Fibroblast of skin of abdomen (primary cell): ENCODE data around the gene SLC1A5.
"Not testable (repeated sequence)": the region's sequence is repeated elsewhere in the genome, so short reads cannot be mapped to it uniquely, and the experiment has no call there.

Experiments
- DNase-seq: peaks from one replicate; pipeline ENCODE4 v3.0.0-alpha.2; 2013

SLC1A5 gene

DNA sequence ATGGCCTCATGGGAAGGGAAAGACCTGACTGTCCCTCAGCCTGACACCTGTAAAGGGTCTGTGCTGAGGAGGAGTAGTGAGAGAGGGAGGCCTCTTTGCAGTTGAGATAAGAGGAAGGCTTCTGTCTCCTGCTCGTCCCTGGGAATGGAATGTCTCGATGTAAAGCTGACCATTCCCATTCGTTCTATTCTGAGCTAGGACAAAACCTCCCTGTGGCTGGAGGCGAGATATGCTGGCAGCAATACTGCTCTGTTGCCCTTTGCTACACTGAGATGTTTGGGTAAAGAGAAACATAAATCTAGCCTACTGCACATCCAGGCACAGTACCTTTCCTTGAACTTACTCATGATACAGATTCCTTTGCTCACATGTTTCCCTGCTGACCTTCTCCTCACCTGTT, 19.6 kb downstream of the SLC1A5 start:
- DNase-seq = not testable (repeated sequence)

DNA sequence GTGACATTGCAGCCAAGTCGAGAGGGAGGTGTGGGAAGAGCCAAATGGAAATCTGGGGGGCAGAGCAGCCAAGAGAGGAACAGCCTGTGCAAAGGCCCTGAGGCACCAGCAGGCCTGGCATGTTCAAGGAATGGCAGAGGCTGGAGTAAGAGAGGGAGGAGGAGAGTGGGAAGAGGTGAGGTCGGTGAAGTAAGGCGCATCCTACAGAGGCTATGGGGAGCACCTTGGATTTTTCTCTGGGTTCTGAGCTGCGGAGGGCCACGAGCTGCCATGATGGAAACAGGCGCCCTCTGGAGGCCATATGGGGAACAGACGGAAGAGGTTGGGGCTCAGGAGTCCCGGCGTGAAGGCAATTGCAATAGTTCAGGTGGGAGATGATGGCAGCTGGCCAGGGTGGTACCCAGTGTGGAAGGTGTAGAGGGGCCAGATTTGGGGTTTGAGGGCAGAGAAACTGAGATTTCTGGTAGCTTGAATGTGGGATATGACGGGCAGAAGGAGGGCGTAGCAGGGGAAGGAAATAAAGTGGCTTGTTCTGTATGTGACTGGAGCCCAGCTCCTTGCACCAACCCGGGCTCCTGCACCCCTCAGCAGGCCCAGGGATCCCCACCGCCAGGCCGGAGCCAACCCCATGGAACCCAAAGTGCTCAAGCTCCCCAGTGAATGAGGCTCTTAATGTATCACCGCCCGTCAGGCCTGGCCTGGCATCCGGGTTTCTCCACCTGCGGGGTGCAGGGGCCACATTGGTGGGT, 21.7 kb downstream of the SLC1A5 start:
- no peak for DNase-seq

DNA sequence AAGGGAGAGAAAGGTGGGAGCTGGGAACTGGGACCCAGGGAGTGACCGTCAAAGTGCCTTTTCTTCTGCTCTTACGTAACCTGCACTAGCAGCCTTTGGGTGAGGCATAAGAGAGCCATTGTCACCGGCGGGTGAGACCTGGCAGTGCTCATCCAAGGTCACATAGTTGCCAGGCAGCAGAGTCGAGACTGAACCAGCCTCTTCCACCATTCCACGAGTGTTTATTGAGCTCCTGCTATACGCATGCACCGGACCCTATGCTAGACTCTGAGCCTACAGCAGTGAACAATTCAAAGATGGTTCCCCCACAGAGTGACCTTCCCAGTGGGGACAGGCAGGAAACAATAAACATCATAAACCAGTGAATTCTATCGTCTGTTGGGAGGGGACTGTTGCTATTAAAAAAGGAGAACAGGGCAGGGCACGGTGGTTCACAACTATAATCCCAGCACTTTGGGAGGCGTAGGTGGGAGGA, 23.5 kb downstream of the SLC1A5 start:
- DNase-seq = no peak

DNA sequence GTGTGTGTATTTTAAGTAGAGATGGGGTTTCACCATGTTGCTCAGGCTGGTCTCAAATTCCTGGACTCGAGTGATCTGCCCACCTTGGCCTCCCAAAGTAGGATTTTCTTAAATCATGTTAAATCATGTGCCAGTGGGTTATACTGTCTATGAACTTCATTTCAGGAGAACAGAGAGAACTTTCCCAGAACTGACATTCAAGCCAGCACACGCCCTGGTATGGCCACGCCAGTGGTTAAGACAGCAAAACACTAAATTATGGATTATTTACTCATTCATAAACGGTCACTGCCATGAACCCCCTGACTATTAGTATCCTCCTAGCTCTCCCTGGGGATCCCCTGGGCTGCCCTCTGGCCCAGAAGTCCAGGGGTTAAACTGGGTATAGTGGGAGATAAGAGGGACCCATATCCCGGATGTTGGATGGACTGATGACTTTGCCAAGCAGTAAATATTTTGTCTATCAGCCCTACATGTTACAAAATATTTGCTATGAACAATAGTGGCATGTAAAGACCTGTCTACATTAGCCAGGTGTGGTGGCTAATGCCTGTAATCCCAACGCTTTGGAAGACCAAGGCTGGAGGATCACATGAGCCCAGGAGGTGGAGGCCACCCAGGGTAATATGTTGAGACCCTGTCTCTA, 26.0 kb downstream of the SLC1A5 start:
- no peak for DNase-seq

DNA sequence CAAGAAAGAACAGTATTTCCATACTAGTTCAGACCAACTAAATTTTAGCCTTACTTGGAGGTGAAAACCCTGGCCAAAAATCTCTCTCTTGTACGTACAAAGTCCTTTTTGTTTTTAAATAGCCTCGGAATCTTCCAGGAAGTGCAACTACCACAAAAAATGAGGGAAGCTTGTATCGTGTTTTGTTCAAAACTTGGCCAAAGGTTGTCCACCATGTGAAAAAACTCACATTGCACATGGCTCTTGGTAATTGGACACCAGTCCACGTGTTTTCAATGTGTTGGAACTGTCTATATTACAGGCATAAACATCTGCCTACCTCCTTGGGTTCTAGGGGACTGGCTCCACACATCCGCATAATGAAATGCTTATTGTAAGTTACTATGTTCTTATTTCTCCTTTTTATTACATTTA, 27.0 kb downstream of the SLC1A5 start:
- peak; percentile 77 for DNase-seq

DNA sequence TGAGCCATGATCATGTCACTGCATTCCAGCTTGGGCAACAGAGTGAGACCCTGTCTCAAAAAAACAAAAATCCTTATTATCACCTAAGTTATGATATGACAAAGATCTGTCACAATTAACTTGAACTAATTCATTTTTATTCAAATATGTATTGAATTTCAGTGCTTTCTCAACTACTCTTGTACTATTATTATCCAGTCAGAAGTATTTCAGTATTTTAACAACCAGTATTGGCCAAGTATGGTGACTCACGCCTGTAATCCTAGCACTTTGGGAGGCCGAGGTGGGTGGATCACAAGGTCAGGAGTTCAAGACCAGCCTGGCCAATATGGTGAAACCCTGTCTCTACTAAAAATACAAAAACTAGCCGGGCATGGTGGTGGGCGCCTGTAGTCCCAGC, 27.5 kb downstream of the SLC1A5 start:
- not testable (repeated sequence) for DNase-seq

DNA sequence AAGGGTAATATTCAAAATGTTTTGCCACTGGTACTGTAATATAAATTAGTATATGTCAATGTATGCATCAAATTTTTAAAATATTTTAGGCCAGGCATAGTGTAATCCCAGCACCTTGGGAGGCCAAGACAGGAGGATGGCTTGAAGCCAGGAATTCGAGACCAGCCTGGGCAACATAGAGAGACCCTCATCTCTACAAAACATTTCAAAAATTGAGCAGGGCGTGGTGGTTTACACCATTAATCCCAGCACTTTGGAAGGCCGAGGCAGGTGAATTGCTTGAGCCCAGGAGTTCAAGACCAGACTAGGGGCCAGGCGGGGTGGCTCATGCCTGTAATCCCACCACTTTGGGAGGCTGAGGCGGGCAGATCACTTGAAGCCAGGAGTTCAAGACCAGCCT, 28.0 kb downstream of the SLC1A5 start:
- no peak for DNase-seq

DNA sequence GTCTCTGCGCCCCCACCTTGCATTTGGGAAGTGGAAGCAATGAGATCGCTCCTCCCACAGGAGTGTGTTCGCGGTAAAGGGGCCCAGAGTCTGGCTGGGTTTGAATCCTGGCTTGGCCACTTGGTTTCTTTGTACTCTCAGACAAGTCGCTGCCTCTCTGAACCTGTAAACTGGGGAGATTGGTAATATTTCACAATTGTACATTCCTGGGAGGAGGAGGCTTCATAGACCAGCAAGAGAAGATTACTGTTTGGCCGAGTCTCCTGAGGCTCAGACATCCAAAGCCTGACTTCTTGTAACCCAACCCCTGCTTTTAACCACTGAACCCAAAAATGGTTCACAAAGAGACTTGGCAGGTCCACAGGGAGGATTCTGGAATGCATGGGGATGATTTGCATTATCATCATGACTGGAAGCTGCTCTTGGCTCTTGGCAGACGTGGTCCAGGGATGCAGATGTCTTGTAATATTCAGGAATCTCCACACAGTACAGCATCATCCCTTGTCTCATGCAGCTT, 28.5 kb downstream of the SLC1A5 start:
- DNase-seq = peak; percentile 99

DNA sequence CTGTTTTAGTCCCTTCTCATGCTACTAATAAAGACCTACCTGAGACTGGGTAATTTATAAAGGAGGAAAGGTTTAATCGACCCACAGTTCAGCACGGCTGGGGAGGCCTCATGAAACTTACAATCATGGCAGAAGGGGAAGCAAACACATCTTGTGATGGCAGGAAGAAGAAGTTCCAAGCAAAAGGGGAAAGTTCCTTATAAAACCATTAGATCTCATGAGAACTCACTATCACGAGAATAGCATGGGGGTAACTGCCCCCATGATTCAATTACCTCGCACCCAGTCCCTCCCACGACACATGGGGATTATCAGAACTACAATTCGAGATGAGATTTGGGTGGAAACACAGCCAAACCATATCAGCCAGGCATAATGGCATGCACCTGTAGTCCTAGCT, 29.2 kb downstream of the SLC1A5 start:
- DNase-seq = no peak

DNA sequence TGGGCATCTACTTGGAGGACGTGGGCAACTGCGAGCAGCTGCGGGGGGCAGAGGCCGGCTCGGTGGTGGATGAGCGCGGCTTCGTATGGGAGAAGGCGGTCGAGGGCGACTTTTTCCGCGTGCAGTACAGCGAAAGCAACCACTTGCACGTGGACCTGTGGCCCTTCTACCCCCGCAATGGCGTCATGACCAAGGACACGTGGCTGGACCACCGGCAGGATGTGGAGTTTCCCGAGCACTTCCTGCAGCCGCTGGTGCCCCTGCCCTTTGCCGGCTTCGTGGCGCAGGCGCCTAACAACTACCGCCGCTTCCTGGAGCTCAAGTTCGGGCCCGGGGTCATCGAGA, 31.9 kb downstream of the SLC1A5 start:
- DNase-seq = no peak

DNA sequence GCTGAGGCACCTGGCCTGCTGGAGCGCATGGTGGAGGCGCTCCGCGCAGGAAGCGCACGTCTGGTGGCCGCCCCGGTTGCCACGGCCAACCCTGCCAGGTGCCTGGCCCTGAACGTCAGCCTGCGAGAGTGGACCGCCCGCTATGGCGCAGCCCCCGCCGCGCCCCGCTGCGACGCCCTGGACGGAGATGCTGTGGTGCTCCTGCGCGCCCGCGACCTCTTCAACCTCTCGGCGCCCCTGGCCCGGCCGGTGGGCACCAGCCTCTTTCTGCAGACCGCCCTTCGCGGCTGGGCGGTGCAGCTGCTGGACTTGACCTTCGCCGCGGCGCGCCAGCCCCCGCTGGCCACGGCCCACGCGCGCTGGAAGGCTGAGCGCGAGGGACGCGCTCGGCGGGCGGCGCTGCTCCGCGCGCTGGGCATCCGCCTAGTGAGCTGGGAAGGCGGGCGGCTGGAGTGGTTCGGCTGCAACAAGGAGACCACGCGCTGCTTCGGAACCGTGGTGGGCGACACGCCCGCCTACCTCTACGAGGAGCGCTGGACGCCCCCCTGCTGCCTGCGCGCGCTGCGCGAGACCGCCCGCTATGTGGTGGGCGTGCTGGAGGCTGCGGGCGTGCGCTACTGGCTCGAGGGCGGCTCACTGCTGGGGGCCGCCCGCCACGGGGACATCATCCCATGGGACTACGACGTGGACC, 32.4 kb downstream of the SLC1A5 start:
- DNase-seq = no peak

DNA sequence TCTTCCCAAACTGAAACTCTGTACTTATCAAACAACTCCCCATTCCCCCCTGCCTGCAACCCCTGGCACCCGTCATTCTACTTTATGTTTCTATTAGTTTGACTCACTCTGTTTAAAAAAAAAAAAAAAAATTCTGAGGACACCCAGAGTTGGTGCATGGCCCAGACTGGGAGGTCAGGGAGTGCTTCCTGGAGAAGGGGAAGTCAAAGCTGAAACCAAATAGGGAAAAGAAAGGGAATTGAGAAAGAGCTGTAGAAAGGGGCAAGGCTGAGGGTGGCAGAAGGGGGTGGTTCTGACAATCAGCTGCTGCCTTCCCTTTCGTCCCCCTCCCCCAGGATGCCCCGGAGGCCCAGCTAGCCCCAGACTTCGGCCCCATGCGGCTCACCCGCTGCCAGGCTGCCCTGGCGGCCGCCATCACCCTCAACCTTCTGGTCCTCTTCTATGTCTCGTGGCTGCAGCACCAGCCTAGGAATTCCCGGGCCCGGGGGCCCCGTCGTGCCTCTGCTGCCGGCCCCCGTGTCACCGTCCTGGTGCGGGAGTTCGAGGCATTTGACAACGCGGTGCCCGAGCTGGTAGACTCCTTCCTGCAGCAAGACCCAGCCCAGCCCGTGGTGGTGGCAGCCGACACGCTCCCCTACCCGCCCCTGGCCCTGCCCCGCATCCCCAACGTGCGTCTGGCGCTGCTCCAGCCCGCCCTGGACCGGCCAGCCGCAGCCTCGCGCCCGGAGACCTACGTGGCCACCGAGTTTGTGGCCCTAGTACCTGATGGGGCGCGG, 33.1 kb downstream of the SLC1A5 start:
- peak; percentile 51 for DNase-seq

DNA sequence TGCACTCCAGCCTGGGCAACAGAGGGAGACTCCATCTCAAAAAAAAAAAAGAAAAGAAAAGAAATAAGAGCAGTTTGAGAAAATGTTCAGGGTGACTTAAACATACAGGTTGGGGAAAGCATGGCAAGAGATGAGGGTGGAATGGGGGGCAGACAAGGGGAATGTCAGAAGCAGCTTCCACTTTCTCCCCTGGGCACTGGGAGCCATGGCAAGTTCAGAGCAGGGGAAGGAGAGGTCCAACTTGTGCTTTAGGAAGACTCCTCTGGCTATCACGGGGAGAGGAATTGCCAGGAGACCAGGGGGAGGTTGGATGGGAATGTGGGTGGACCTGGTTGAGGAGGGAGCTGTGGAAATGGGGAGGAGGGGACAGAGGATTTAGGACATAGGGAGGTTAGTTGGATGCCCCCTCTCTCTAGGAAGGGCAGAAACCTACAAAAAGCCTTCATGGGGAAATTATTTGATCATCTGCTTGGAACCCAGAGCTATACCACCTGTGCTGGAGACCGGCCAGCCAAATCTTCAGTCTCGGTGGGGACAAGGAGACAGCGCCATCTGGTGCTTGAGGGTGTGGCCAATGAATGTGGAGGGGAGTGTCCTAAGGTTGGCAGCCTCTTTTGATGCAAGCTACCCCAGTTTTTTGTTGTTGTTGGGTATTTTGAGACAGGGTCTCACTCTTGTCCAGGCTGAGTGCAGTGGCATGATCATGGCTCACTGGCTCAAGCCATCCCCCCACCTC, 34.8 kb downstream of the SLC1A5 start:
- no peak for DNase-seq

DNA sequence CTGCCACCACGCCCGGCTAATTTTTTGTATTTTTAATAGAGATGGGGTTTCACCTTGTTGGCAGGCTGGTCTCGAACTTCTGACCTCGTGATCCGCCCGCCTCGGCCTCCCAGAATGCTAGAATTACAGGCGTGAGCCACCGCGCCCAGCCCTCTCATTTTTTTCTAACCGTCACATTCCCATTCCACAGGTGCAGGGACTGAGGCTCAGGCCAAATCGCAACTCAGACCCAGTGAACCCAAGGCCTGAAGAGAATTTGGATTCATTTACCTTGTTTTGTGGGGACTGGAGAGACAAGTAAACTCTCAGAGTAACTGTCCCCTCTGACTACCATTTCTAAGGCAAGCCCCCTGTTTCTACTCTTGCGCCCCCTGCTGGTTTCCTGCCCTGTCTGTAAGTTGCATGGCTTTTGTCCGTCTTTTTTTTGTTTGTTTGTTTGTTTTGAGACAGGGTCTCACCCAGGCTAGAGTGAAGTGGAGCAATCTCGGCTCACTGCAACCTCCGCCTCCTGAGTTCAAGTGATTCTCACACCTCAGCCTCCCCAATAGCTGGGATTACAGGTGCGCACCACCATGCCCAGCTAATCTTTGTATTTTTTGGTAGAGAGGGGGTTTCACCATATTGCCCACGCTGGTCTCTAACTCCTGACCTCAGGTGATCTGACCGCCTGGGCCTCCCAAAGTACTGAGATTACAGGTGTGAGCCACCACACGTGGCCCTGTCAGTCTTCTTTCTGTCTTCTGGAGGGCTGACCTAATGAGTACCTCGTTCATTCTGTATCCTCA, 39.9 kb downstream of the SLC1A5 start:
- peak; percentile 45 for DNase-seq

DNA sequence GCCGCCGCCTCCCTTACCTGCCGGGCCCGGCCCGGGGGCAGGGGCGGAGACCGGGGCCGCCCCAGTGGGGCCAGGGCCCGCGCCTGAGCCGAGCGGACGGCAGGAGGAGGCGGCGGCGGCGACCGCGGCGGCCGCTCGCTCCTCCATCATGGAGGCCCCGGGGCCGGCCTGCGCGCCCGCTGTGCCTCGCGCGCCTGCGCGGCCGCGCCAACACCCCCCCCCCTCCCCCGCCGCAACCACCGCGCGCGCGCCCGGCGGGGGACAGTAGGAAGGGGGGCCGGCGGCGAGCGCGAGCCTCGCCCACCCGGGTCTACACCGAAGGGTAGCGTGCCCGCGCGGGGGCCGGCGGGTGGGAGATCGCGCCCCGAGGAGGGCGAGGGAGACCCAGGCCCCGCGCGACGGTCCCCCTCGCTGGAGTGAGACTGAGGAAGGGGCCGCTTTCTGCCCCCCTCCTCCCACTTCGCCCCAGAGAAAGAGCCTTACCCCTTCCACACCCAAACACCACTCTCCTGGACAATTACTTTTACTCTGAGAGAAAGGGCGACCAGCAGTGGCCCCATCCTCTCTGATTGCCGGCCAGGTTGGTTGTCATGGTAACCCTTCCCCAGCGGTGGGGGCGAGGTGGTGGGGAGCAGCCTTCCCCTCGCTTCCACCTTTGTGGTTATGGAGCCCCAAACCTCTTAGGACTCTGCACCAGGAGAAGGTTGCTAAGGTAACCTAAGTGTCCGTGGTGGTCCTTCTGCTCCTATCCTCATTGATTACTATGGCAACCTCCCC, 41.9 kb downstream of the SLC1A5 start, which contains the start of gene STRN4:
TSS of gene STRN4 (minus strand) at position 170 of the 777 bp plus-strand sequence. CDS start at position 150, 20 bp downstream.
- DNase-seq = peak; percentile 63

DNA sequence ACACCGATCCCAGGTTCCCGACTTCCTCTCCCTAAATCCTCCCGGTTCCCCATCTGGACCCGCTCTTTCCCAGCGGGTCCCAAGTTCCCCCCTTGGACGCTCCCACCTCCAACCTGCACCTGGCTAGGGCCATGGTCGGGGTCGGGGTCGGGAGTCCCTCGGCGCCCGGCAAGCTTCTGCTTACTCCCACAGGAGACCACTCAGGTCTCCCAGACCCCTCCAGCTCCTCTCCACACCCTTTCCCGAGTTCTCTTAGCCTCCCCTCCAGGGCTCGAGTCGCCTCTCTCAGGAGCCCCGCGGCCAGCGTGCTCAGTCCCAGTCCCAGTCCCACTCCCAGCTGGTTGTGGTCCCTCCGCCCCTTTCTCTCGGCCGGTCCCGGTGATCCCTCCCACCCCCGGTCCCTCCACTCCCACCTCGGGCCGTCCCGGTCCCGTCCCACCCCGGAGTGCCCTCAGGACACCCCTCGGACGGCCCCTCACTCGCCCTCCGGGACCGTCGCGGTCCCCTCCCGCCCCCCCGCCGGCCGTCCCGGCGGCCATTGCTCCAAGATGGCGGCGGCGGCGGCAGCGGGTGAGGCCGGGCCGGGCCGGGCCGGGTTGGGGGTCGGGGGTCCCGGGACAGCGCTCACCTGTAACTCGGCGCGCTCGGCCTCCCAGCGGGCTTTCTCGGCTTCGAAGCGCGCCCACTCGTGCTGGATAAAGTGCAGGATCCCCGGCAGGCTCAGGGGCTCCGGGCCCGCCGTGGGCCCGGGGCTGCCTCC, 42.7 kb downstream of the SLC1A5 start, which contains the start of gene FKRP:
TSS of gene FKRP (plus strand) at position 537 of the 760 bp plus-strand sequence. CDS start 9,394 bp downstream, outside the sequence.
- no peak for DNase-seq

DNA sequence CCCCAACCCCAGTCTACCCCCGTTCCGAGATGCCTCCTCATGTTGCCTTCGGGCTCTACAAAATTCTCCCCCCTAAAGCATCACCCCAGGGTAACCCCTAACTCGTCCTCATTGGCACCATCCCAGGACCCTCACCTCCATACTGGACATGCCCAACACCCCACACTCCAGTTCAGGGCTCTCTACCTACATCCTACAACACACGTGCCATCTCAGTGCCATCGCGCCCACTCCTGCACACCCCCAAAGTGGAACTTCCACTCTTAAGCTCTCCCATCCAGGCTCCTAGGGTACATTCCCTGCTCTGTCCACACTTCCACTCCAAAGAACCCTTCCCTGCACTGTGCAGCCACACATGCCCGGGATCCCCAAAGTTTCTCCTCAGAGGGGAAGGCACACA, 43.4 kb downstream of the SLC1A5 start:
- no peak for DNase-seq

DNA sequence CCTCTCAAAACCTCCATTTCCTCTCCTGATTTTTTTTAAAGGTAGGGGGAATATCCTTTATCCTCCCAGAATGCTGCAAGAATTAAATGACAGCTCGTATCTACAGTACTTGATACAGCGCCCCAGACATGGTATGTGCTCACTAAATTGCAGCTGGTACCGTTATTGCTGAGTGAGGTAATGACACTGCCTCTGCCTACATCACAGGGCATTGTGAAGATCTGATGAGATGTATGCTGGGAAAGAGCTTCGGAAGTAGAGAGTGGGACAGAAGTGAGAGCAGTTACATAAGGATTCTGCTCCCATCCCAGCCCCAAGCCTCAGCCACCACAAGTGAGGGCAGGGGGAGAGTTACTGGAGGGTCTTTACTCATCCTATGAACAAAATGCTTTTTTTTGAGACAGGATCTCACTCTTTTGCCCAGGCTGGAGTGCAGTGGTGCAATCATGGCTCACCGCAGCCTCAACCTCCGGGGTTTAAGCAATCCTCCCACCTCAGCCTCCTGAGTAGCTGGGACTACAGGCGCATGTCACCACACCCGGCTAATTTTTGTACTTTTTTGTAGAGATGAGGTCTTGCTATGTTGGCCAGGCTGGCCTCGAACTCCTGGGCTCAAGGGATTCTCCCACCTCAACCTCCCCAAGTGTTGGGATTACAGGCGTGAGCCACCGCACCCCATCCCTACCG, 44.2 kb downstream of the SLC1A5 start:
- no peak for DNase-seq
